HUES64 (cell line): ENCODE results near the gene ATG10.
"Not testable (repeated sequence)": the region's sequence is repeated elsewhere in the genome, so short reads cannot be mapped to it uniquely, and the experiment has no call there.

ENCODE experiments used
- H3K27ac ChIP-seq: 2 replicates; pipeline ENCODE4 v1.7.0; 2013; ENCODE audit warnings: low read depth, low read length, inconsistent platforms
- H3K27me3 ChIP-seq: 2 replicates; pipeline ENCODE4 v1.6.1; 2013; ENCODE audit warnings: mild to moderate bottlenecking, low read length; ENCODE audit not compliant: insufficient read depth
- H3K36me3 ChIP-seq: 2 replicates; pipeline ENCODE4 v1.6.1; 2013; ENCODE audit warnings: mild to moderate bottlenecking, low read length; ENCODE audit not compliant: insufficient read depth
- H3K4me1 ChIP-seq: 2 replicates; pipeline ENCODE4 v1.6.1; 2013; ENCODE audit warnings: mild to moderate bottlenecking, low read length, moderate library complexity; ENCODE audit not compliant: insufficient read depth
- H3K4me3 ChIP-seq: 2 replicates; pipeline ENCODE4 v1.5.1; 2013; ENCODE audit warnings: mild to moderate bottlenecking, low read length, moderate library complexity
- H3K9ac ChIP-seq: 2 replicates; pipeline ENCODE4 v1.6.1; 2013; ENCODE audit warnings: mild to moderate bottlenecking, low read depth, low read length
- H3K9me3 ChIP-seq: 2 replicates; pipeline ENCODE4 v1.6.1; 2013; ENCODE audit warnings: low read depth, low read length; ENCODE audit not compliant: insufficient read depth
- WGBS: fragments of 150-250, 120-280 bp; methylation state at CpG from one replicate; pipeline ENCODE4 v1.1.7; 2013; ENCODE audit warnings: missing lambda C conversion rate; 5-methylcytosine and 5-hydroxymethylcytosine counted together

The ATG10 gene

GRCh38 chr5:82100303-82101077 is 128.7 kb downstream of the ATG10 start:
- no peak overlapping the region for H3K4me3 ChIP-seq
- H3K9ac ChIP-seq, result no peak overlapping the region
- H3K27me3 ChIP-seq, result no peaks in the 10 kb centered on the region
- H3K4me1 ChIP-seq, result peaks cover 12% of the 10 kb centered on the region
- WGBS, result no CpG with 5 or more reads among the region's 2 CpGs
- H3K27ac ChIP-seq, result no peak overlapping the region
- H3K9me3 ChIP-seq, result no peaks in the 10 kb centered on the region
- no peaks in the 10 kb centered on the region for H3K36me3 ChIP-seq

GRCh38 chr5:82104872-82105271 is 133.0 kb downstream of the ATG10 start:
- no peaks in the 10 kb centered on the region for H3K27me3 ChIP-seq
- H3K36me3 ChIP-seq, result no peaks in the 10 kb centered on the region
- no peak overlapping the region for H3K27ac ChIP-seq
- H3K4me3 ChIP-seq, result no peak overlapping the region
- H3K4me1 ChIP-seq, result peaks cover 26% of the 10 kb centered on the region
- no peak overlapping the region for H3K9ac ChIP-seq
- WGBS, result 97% methylated on average over 3 of the region's 4 CpGs
- no peaks in the 10 kb centered on the region for H3K9me3 ChIP-seq

- Histone ChIP-seq H3K9me3 (no peaks in the 10 kb centered on the region), H3K4me3 (no peak overlapping the region), H3K36me3 (no peaks in the 10 kb centered on the region), H3K4me1 (peaks cover 24% of the 10 kb centered on the region), H3K27ac (no peak overlapping the region), H3K9ac (no peak overlapping the region), H3K27me3 (no peaks in the 10 kb centered on the region)
- WGBS, result 94% methylated on average over 1 of the region's 1 CpG
These were observed 133.6 kb downstream of the ATG10 start for GRCh38 chr5:82105457-82105856.

- H3K9me3 ChIP-seq, result no peaks in the 10 kb centered on the region
- no peak overlapping the region for H3K4me3 ChIP-seq
- WGBS, result 91% methylated on average over 3 of the region's 3 CpGs
- H3K36me3 ChIP-seq, result no peaks in the 10 kb centered on the region
- no peak overlapping the region for H3K27ac ChIP-seq
- no peaks in the 10 kb centered on the region for H3K27me3 ChIP-seq
- H3K4me1 ChIP-seq, result peaks cover 20% of the 10 kb centered on the region
- H3K9ac ChIP-seq, result no peak overlapping the region
These were observed 134.4 kb downstream of the ATG10 start for GRCh38 chr5:82106207-82106606.

- H3K9ac ChIP-seq, result no peak overlapping the region
- H3K4me3 ChIP-seq, result no peak overlapping the region
- no peak overlapping the region for H3K27ac ChIP-seq
- H3K9me3 ChIP-seq, result no peaks in the 10 kb centered on the region
- WGBS, result 34% methylated on average over 1 of the region's 1 CpG
- peaks cover 20% of the 10 kb centered on the region for H3K4me1 ChIP-seq
- no peaks in the 10 kb centered on the region for H3K36me3 ChIP-seq
- H3K27me3 ChIP-seq, result no peaks in the 10 kb centered on the region
These were observed 134.9 kb downstream of the ATG10 start for GRCh38 chr5:82106756-82107155.

GRCh38 chr5:82107267-82107666 is 135.4 kb downstream of the ATG10 start:
- Histone ChIP-seq H3K27ac (no peak overlapping the region), H3K9me3 (no peaks in the 10 kb centered on the region), H3K27me3 (no peaks in the 10 kb centered on the region), H3K4me3 (no peak overlapping the region), H3K9ac (no peak overlapping the region), H3K36me3 (no peaks in the 10 kb centered on the region), H3K4me1 (peaks cover 20% of the 10 kb centered on the region)

GRCh38 chr5:82109013-82109412 is 137.2 kb downstream of the ATG10 start:
- WGBS, result 97% methylated on average over 3 of the region's 3 CpGs

GRCh38 chr5:82109915-82110314 is 138.1 kb downstream of the ATG10 start:
- no CpG with 5 or more reads among the region's 2 CpGs for WGBS
- not testable (repeated sequence) for H3K4me3 ChIP-seq

More at GRCh38 chr5:82109013-82109412, 137.2 kb downstream of the ATG10 start:
- no peak overlapping the region for H3K4me3 ChIP-seq
- no peak overlapping the region for H3K27ac ChIP-seq
- no peaks in the 10 kb centered on the region for H3K36me3 ChIP-seq
- H3K9ac ChIP-seq, result no peak overlapping the region
- no peaks in the 10 kb centered on the region for H3K27me3 ChIP-seq
- H3K9me3 ChIP-seq, result no peaks in the 10 kb centered on the region
- peaks cover 20% of the 10 kb centered on the region for H3K4me1 ChIP-seq

GRCh38 chr5:82111191-82111590 is 139.4 kb downstream of the ATG10 start:
- WGBS, result 87% methylated on average over 1 of the region's 2 CpGs
- no peaks in the 10 kb centered on the region for H3K27me3 ChIP-seq
- no peak overlapping the region for H3K27ac ChIP-seq
- H3K9me3 ChIP-seq, result no peaks in the 10 kb centered on the region
- H3K36me3 ChIP-seq, result no peaks in the 10 kb centered on the region
- H3K4me1 ChIP-seq, result peaks cover 11% of the 10 kb centered on the region
- H3K9ac ChIP-seq, result no peak overlapping the region
- H3K4me3 ChIP-seq, result no peak overlapping the region

More at GRCh38 chr5:82109915-82110314, 138.1 kb downstream of the ATG10 start:
- H3K27me3 ChIP-seq, H3K9ac ChIP-seq, H3K9me3 ChIP-seq, H3K27ac ChIP-seq, H3K36me3 ChIP-seq: not testable (repeated sequence)
- H3K4me1 ChIP-seq, result peaks cover 18% of the 10 kb centered on the region

GRCh38 chr5:82115858-82116257 is 144.0 kb downstream of the ATG10 start:
- Histone ChIP-seq H3K4me1 (no peaks in the 10 kb centered on the region), H3K9ac (no peak overlapping the region), H3K27ac (no peak overlapping the region), H3K4me3 (no peak overlapping the region), H3K9me3 (no peaks in the 10 kb centered on the region), H3K27me3 (no peaks in the 10 kb centered on the region), H3K36me3 (no peaks in the 10 kb centered on the region)
- 96% methylated on average over 1 of the region's 1 CpG for WGBS

- WGBS, result 88% methylated on average over 4 of the region's 4 CpGs
- no peak overlapping the region for H3K27ac ChIP-seq
- H3K9ac ChIP-seq, result no peak overlapping the region
- no peak overlapping the region for H3K4me3 ChIP-seq
- no peaks in the 10 kb centered on the region for H3K27me3 ChIP-seq
- H3K36me3 ChIP-seq, result no peaks in the 10 kb centered on the region; the same call in 1 of the 2 replicates
- no peaks in the 10 kb centered on the region for H3K4me1 ChIP-seq
- H3K9me3 ChIP-seq, result 0 out of 2 replicates have a peak, but pooled peaks cover 2% of the 10 kb centered on the region
These were observed 148.1 kb downstream of the ATG10 start for GRCh38 chr5:82119889-82120288.
